ENCODE measurements around the gene NPAS1.

NPAS1 gene

GRCh38 chr19:47019431-47020041 lies at the start of gene NPAS1:
Gene NPAS1, plus strand, starts transcription at chr19:47019837. Its CDS starts 1,211 bp downstream, at chr19:47021048.
- no peak for DNase-seq (ENCODE audit: low spot score)

- no peak for DNase-seq (ENCODE audit: low spot score)
These were observed 48.8 kb upstream of the NPAS1 start for GRCh38 chr19:46970815-46971214.

GRCh38 chr19:46972311-46972710 lies 47.3 kb upstream of the NPAS1 start:
- no peak for DNase-seq (ENCODE audit: low spot score)

GRCh38 chr19:46974181-46974580 lies 45.5 kb upstream of the NPAS1 start:
- DNase-seq (ENCODE audit: low spot score): no peak

- peak; percentile 80 for DNase-seq (ENCODE audit: low spot score)
These were observed 44.4 kb upstream of the NPAS1 start for GRCh38 chr19:46975011-46975924.

GRCh38 chr19:46975925-46976782 lies 43.5 kb upstream of the NPAS1 start:
- peak; percentile 92 for DNase-seq (ENCODE audit: low spot score)

- DNase-seq (ENCODE audit: low spot score): peak; percentile 82
These were observed 42.8 kb upstream of the NPAS1 start for GRCh38 chr19:46976845-46977320.

- DNase-seq (ENCODE audit: low spot score): no peak
These were observed 42.1 kb upstream of the NPAS1 start for GRCh38 chr19:46977548-46977947.

- no peak for DNase-seq (ENCODE audit: low spot score)
These were observed 41.3 kb upstream of the NPAS1 start for GRCh38 chr19:46978171-46978869.

- no peak for DNase-seq (ENCODE audit: low spot score)
These were observed 40.2 kb upstream of the NPAS1 start for GRCh38 chr19:46979126-46980105.

GRCh38 chr19:46980761-46981160 lies 38.9 kb upstream of the NPAS1 start:
- DNase-seq (ENCODE audit: low spot score): no peak

- DNase-seq (ENCODE audit: low spot score): no peak
These were observed 38.2 kb upstream of the NPAS1 start for GRCh38 chr19:46981286-46981945.

GRCh38 chr19:46983097-46983496 lies 36.5 kb upstream of the NPAS1 start:
- DNase-seq (ENCODE audit: low spot score): no peak

- DNase-seq (ENCODE audit: low spot score): no peak
These were observed 35.3 kb upstream of the NPAS1 start for GRCh38 chr19:46984077-46985010.

GRCh38 chr19:46985542-46986415 lies 33.9 kb upstream of the NPAS1 start:
- no peak for DNase-seq (ENCODE audit: low spot score)

GRCh38 chr19:46988614-46989230 lies 30.9 kb upstream of the NPAS1 start:
- no peak for DNase-seq (ENCODE audit: low spot score)

- DNase-seq (ENCODE audit: low spot score): peak; percentile 84
These were observed 28.5 kb upstream of the NPAS1 start for GRCh38 chr19:46990991-46991676.

All from cerebellar cortex (tissue), 1 donor.